ENCODE results near the gene STYK1.
"Not testable (repeated sequence)": the region's sequence is repeated elsewhere in the genome, so short reads cannot be mapped to it uniquely, and the experiment has no call there.

The STYK1 gene

GRCh38 chr12:10620078-10620779, 53.6 kb downstream of the STYK1 start:
- DNase-seq (ENCODE audit: low read depth): no peak

GRCh38 chr12:10618338-10618987, 55.4 kb downstream of the STYK1 start:
- DNase-seq (ENCODE audit: low read depth): peak; percentile 64

GRCh38 chr12:10617863-10618262, 56.0 kb downstream of the STYK1 start:
- no peak for DNase-seq (ENCODE audit: low read depth)

- DNase-seq (ENCODE audit: low read depth): no peak
Measured at GRCh38 chr12:10615532-10615931, 58.3 kb downstream of the STYK1 start.

GRCh38 chr12:10614056-10614370, 59.8 kb downstream of the STYK1 start:
- DNase-seq (ENCODE audit: low read depth): no peak

GRCh38 chr12:10613349-10614055, 60.4 kb downstream of the STYK1 start, which contains the start of gene MAGOHB:
Gene MAGOHB (minus strand): TSS chr12:10613609. CDS start chr12:10613532, 77 bp downstream.
- DNase-seq (ENCODE audit: low read depth): peak; percentile 93

- no peak for DNase-seq (ENCODE audit: low read depth)
Measured at GRCh38 chr12:10612984-10613348, 60.9 kb downstream of the STYK1 start.

GRCh38 chr12:10612110-10612509, 61.7 kb downstream of the STYK1 start:
- DNase-seq (ENCODE audit: low read depth): no peak

GRCh38 chr12:10611258-10611657, 62.6 kb downstream of the STYK1 start:
- not testable (repeated sequence) for DNase-seq (ENCODE audit: low read depth)

- no peak for DNase-seq (ENCODE audit: low read depth)
Measured at GRCh38 chr12:10610188-10610587, 63.7 kb downstream of the STYK1 start.

GRCh38 chr12:10607885-10608458, 65.9 kb downstream of the STYK1 start:
- DNase-seq (ENCODE audit: low read depth): no peak

- DNase-seq (ENCODE audit: low read depth): no peak
Measured at GRCh38 chr12:10601860-10602259, 72.0 kb downstream of the STYK1 start.

GRCh38 chr12:10600988-10601387, 72.9 kb downstream of the STYK1 start:
- DNase-seq (ENCODE audit: low read depth): no peak

- no peak for DNase-seq (ENCODE audit: low read depth)
Measured at GRCh38 chr12:10595881-10596280, 78.0 kb downstream of the STYK1 start.

GRCh38 chr12:10590966-10591365, 82.9 kb downstream of the STYK1 start:
- no peak for DNase-seq (ENCODE audit: low read depth)

- DNase-seq (ENCODE audit: low read depth): no peak
Measured at GRCh38 chr12:10584415-10584814, 89.4 kb downstream of the STYK1 start.

- DNase-seq (ENCODE audit: low read depth): no peak
Measured at GRCh38 chr12:10582704-10583103, 91.1 kb downstream of the STYK1 start.

GRCh38 chr12:10582133-10582532, 91.7 kb downstream of the STYK1 start:
- DNase-seq (ENCODE audit: low read depth): not testable (repeated sequence)

GRCh38 chr12:10574307-10574706, 99.5 kb downstream of the STYK1 start:
- DNase-seq (ENCODE audit: low read depth): no peak

- peak; percentile 25 for DNase-seq (ENCODE audit: low read depth)
Measured at GRCh38 chr12:10572021-10572490, 101.8 kb downstream of the STYK1 start.

GRCh38 chr12:10571141-10571540, 102.7 kb downstream of the STYK1 start:
- DNase-seq (ENCODE audit: low read depth): no peak

All from GM04504 (cell line).